ENCODE results near the gene USB1.

Gene USB1

GRCh38 chr16:57957673-57958392 lies 43.4 kb upstream of the USB1 start:
- TF ChIP-seq, protein P1, sequence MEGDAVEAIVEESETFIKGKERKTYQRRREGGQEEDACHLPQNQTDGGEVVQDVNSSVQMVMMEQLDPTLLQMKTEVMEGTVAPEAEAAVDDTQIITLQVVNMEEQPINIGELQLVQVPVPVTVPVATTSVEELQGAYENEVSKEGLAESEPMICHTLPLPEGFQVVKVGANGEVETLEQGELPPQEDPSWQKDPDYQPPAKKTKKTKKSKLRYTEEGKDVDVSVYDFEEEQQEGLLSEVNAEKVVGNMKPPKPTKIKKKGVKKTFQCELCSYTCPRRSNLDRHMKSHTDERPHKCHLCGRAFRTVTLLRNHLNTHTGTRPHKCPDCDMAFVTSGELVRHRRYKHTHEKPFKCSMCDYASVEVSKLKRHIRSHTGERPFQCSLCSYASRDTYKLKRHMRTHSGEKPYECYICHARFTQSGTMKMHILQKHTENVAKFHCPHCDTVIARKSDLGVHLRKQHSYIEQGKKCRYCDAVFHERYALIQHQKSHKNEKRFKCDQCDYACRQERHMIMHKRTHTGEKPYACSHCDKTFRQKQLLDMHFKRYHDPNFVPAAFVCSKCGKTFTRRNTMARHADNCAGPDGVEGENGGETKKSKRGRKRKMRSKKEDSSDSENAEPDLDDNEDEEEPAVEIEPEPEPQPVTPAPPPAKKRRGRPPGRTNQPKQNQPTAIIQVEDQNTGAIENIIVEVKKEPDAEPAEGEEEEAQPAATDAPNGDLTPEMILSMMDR (IDR thresholded peaks at IDR 0.05): no peak

DNA sequence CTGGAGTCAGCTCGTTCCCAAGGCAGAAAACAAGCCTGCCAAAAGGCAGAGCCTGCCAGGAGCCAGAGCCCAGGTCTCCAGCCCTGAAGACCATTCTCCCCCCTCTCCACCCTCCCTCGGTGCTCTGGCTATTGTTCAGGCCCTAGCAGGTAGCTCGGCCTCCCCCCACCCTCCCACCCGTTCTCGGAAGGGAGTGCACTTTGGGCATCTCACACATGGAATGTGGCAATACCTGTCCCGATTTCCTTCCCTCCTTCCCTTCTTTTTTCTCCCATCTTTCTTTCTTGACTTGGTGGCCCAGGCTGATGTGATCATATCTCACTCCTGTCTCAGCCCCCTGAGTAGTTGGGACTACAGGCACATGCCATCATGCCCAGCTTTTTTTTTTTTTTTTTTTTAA lies 42.7 kb upstream of the USB1 start:
- TF ChIP-seq, protein P1 (IDR thresholded peaks at IDR 0.05): no peak

GRCh38 chr16:57959121-57959520 lies 42.1 kb upstream of the USB1 start:
- TF ChIP-seq, protein P1 (IDR thresholded peaks at IDR 0.05): no peak

GRCh38 chr16:57959804-57960203 lies 41.4 kb upstream of the USB1 start:
- TF ChIP-seq, protein P1 (IDR thresholded peaks at IDR 0.05): no peak

GRCh38 chr16:57960310-57960709 lies 40.9 kb upstream of the USB1 start:
- TF ChIP-seq, protein P1 (IDR thresholded peaks at IDR 0.05): no peak

- TF ChIP-seq, protein P1 (IDR thresholded peaks at IDR 0.05): no peak
Measured at GRCh38 chr16:57960826-57961472, 40.3 kb upstream of the USB1 start.

- TF ChIP-seq, protein P1 (IDR thresholded peaks at IDR 0.05): no peak
Measured at GRCh38 chr16:57961538-57961937, 39.7 kb upstream of the USB1 start.

Measured in LNCAP (cell line).